LNCAP (cell line): Measurements from ENCODE around the gene PLIN5.

Experiments
- TF ChIP-seq, protein P1 (sequence below): fragments of 450-650 bp; IDR thresholded peaks from 2 replicates; pipeline ENCODE4 v1.5.1; 2017; ENCODE audit warnings: mild to moderate bottlenecking

The PLIN5 gene

GRCh38 chr19:4537953-4538600, 3.1 kb upstream of the PLIN5 start:
- TF ChIP-seq, protein P1, sequence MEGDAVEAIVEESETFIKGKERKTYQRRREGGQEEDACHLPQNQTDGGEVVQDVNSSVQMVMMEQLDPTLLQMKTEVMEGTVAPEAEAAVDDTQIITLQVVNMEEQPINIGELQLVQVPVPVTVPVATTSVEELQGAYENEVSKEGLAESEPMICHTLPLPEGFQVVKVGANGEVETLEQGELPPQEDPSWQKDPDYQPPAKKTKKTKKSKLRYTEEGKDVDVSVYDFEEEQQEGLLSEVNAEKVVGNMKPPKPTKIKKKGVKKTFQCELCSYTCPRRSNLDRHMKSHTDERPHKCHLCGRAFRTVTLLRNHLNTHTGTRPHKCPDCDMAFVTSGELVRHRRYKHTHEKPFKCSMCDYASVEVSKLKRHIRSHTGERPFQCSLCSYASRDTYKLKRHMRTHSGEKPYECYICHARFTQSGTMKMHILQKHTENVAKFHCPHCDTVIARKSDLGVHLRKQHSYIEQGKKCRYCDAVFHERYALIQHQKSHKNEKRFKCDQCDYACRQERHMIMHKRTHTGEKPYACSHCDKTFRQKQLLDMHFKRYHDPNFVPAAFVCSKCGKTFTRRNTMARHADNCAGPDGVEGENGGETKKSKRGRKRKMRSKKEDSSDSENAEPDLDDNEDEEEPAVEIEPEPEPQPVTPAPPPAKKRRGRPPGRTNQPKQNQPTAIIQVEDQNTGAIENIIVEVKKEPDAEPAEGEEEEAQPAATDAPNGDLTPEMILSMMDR: no peak

- TF ChIP-seq, protein P1: no peak
These were observed 1.8 kb upstream of the PLIN5 start for GRCh38 chr19:4536798-4537197.

DNA sequence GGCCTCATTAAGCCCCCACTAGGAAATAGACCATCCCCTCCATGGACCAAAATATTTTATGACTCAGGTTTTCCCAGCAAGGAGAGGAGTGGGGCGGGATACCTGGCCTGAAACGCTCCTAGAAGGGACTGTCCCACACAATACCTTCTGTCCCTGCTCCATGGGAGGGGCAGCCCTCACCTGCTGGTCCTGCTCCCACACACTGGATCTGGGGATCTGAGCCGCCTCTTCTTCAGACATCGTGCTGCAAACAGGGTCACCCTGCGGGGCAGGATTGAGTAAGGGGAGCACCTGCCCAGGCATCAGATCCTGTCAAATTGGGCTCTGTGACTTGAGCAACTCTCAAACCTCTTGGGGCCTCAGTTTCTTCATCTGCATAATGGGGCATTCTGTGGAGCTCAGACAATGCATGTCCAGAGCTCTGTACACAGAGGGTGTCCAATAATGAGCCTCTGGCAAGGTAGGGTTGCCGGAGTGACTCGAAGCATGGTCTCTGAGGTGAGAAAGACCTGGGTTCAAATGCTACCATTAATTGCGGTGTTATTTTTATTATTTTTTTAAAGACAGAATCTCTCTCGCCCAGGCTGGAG, 1.1 kb downstream of the PLIN5 start:
- TF ChIP-seq, protein P1: no peak

DNA sequence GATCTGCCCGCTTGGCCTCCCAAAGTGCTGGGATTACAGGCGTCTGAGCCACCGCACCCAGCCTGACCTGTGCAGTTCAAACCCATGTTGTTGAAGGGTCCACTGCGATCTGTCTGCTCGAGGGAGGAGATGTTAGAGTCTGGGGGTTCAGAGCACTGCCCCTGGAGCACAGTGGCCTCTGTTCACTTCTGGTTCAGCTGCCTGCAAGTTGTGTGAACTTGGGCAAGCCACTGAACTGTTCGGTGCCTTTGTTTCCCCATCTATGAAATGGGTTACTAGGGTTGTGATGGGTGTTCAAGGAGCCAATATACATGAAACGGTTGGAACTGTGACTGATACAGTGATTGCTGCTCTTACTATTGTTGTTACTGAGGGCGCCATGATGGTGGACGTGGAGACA, 1.7 kb downstream of the PLIN5 start:
- TF ChIP-seq, protein P1: no peak

DNA sequence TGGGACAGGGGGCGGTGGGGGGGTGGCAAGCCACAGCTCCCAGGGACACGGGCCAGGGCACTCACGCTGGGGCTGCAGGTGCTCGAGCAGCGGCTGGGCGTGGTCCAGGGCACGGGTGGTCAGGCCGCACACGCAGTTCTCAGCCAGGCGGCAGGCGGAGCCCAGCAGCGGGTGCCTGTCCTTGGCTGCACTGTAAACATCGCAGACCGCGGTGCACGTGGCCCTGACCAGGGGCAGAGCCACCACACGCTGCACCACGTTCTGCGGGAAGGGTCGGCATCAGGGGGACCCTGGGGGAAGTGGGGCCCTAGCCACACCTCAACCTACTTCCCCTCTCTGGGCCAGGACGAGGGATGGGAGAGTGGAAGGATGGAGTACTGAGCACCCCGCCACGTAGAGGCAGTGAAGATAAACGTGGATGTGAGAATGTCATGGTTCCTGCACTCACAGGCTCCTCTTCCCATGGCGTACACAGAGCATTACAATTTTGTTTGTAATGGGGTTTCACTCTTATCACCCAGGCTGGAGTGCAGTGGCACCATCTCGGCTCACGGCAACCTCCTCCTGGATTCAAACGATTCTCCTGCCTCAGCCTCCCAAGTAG, 3.4 kb downstream of the PLIN5 start:
- TF ChIP-seq, protein P1: no peak

GRCh38 chr19:4529924-4530522, 5.0 kb downstream of the PLIN5 start:
- TF ChIP-seq, protein P1: no peak

DNA sequence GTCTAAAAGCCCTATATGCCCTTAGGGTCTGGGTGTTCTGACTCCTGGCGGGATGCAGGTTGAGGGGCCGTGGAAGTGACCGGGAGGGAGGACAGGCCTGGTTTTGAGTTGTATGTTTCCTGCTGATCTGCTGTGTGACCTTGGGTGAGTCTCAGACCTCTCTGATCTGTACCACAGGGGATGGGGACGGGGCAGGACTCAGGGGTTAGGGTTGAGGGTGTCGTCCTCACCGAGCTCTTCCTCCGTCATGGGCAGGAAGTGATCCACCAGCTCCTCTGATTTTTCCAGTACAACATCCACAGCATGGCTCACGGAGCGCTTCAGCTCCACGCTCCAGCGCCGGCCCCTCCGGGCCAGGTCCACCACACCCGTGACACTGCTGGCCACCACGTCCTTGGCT, 6.2 kb downstream of the PLIN5 start:
- TF ChIP-seq, protein P1: no peak
